ENCODE results near the gene ANKRD35.
"Not testable (repeated sequence)": the region's sequence is repeated elsewhere in the genome, so short reads cannot be mapped to it uniquely, and the experiment has no call there.

Gene ANKRD35, protein sequence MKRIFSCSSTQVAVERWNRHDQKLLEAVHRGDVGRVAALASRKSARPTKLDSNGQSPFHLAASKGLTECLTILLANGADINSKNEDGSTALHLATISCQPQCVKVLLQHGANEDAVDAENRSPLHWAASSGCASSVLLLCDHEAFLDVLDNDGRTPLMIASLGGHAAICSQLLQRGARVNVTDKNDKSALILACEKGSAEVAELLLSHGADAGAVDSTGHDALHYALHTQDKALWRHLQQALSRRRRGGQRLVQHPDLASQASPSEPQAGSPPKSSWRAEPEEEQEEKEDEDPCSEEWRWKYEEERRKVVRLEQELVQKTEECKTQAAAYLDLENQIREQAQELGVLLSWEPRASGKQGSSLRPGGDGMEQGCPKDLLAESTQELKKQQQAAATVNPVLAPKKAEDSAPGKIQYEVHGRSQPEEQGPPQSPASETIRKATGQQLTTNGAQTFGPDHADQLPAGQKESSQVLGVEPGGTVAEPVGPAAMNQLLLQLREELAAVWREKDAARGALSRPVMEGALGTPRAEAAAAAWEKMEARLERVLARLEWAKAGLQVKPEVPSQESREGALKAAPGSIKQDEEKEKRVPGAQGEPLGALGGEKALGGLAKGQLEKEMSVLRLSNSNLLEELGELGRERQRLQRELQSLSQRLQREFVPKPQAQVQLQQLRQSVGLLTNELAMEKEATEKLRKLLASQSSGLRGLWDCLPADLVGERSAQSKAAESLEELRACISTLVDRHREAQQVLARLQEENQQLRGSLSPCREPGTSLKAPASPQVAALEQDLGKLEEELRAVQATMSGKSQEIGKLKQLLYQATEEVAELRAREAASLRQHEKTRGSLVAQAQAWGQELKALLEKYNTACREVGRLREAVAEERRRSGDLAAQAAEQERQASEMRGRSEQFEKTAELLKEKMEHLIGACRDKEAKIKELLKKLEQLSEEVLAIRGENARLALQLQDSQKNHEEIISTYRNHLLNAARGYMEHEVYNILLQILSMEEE

GRCh38 chr1:145885738-145886287, at the start of gene ANKRD35:
Gene ANKRD35, minus strand, starts transcription at chr1:145885866. Its CDS starts 108 bp downstream, at chr1:145885758.
- no peaks in the 10 kb centered on the region for H3K36me3 ChIP-seq (ENCODE audit: insufficient read depth, low read length)
- H3K4me3 ChIP-seq (ENCODE audit: low read depth in 1 of 2, low read length in 2 of 2) = peak within 1 kb of the TSS; percentile 66 to 87
- H3K9me3 ChIP-seq (ENCODE audit: low read length) = no peaks in the 10 kb centered on the region
- peaks cover 0 to 6% of the 10 kb centered on the region in 2 donors for H3K27me3 ChIP-seq (ENCODE audit: control insufficient read depth in 1 of 2, insufficient read depth in 2 of 2, low read length in 2 of 2)
- H3K9ac ChIP-seq (ENCODE audit: low read length) = no peak within 1 kb of the TSS
- H3K4me1 ChIP-seq (ENCODE audit: insufficient read depth, low read length) = peaks cover 7% of the 10 kb centered on the region
- peak within 1 kb of the TSS; percentile 1 for H3K27ac ChIP-seq (ENCODE audit: low read depth, low read length)

DNA sequence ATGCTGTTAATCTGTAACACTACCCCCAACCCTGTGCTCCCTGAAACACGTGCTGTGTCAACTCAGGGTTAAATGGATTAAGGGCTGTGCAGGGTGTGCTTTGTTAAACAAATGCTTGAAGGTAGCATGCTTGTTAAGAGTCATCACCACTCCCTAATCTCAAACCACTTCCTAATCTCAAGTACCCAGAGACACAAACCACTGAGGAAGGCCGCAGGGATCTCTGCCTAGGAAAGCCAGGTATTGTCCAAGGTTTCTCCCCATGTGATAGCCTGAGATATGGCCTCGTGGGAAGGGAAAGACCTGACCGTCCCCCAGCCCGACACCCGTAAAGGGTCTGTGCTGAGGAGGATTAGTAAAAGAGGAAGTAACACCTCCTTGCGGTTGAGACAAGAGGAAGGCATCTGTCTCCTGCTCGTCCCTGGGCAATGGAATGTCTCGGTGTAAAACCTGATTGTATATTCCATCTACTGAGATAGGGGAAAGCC, 46.9 kb upstream of the ANKRD35 start:
- not testable (repeated sequence) for H3K27ac ChIP-seq (ENCODE audit: low read depth, low read length); H3K27me3 ChIP-seq (ENCODE audit: control insufficient read depth in 1 of 2, insufficient read depth in 2 of 2, low read length in 2 of 2); H3K4me1 ChIP-seq (ENCODE audit: insufficient read depth, low read length); H3K4me3 ChIP-seq (ENCODE audit: low read depth in 1 of 2, low read length in 2 of 2); H3K9me3 ChIP-seq (ENCODE audit: low read length); H3K9ac ChIP-seq (ENCODE audit: low read length)
- H3K36me3 ChIP-seq (ENCODE audit: insufficient read depth, low read length) = peaks cover 28% of the 10 kb centered on the region

DNA sequence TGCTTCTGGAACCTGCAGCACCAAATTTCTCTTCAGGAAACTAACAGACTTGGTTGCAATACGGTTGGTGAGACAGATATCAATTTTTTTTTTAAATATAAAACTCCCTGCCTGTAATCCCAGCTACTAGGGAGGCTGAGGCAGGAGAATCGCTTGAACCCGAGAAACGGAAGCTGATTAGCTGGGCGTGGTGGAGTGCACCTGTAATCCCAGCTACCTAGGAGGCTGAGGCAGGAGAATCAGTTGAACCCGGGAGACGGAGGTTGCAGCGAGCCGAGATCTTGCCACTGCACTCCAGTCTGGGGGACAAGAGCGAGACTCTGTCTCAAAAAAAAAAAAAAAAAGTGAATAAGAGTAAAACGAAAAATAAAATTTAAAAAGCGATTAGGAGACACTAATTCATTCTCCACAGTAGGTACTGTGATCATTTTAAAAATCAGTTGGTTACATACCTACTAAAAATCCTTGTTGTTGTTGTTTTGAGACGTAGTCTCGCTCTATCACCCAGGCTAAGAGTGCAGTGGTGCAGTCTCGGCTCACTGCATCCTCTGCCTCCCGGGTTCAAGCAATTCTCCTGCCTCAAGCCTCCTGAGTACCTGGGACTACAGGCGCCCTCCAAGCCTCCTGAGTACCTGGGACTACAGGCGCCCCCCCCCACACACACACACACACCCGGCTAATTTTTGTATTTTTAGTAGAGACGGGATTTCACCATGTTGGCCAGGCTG, 42.4 kb upstream of the ANKRD35 start:
- Histone ChIP-seq H3K4me3 (ENCODE audit: low read depth in 1 of 2, low read length in 2 of 2) (peak overlapping the region; percentile 75 to 94), H3K27me3 (ENCODE audit: control insufficient read depth in 1 of 2, insufficient read depth in 2 of 2, low read length in 2 of 2) (no peaks in the 10 kb centered on the region), H3K9me3 (ENCODE audit: low read length) (no peaks in the 10 kb centered on the region), H3K36me3 (ENCODE audit: insufficient read depth, low read length) (peaks cover 8% of the 10 kb centered on the region), H3K4me1 (ENCODE audit: insufficient read depth, low read length) (peaks cover 16% of the 10 kb centered on the region), H3K9ac (ENCODE audit: low read length) (peak overlapping the region; percentile 78), H3K27ac (ENCODE audit: low read depth, low read length) (peak overlapping the region; percentile 91)

DNA sequence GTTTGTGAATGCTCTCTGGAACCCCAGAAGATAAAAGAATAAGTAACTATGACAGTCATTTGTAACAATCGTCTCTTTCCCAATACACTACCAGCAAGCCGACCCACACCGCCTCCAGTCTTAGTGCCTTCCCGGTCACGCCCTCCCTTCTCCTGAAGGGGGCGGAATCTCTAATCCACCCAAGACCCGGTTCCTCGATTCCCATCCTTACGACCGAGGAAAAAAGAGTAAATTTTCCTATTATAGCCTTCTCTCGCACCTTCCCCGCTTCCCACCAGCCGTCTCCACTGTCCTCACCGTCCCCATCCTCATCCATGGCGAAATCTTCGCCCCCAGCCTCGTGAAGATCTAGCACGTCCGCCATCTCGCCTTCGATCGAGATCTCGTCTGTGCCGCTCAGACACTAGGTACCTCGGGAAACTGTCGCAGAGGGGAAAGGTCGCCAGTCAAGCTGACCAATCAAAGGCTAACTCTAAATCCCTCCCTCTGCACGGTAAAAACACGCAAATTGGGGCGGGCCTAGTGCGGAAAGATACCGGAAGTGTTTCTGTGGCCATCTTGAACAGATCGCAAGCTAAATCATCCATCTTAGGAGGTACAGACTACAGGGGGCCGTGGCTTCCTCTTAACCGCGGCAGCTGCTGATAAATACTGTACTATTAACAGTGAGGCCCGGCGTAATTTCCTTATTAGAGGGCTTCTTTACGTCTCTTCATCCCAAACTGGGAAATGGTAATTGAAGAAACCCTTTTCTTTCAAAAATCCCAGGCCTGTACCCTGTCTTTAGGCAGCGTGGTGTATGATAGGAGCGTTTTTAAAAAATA, 41.6 kb upstream of the ANKRD35 start, which contains the start of gene RBM8A:
RBM8A (minus strand) TSS at position 422 of the 824 bp plus-strand sequence; CDS start at position 364, 58 bp downstream.
- H3K27ac ChIP-seq (ENCODE audit: low read depth, low read length) = peak within 1 kb of the TSS; percentile 91
- no peaks in the 10 kb centered on the region for H3K9me3 ChIP-seq (ENCODE audit: low read length)
- peak within 1 kb of the TSS; percentile 75 to 94 for H3K4me3 ChIP-seq (ENCODE audit: low read depth in 1 of 2, low read length in 2 of 2)
- no peaks in the 10 kb centered on the region for H3K27me3 ChIP-seq (ENCODE audit: control insufficient read depth in 1 of 2, insufficient read depth in 2 of 2, low read length in 2 of 2)
- peak within 1 kb of the TSS; percentile 78 for H3K9ac ChIP-seq (ENCODE audit: low read length)
- peaks cover 8% of the 10 kb centered on the region for H3K36me3 ChIP-seq (ENCODE audit: insufficient read depth, low read length)
- H3K4me1 ChIP-seq (ENCODE audit: insufficient read depth, low read length) = peaks cover 16% of the 10 kb centered on the region

- Histone ChIP-seq H3K9ac (ENCODE audit: low read length) (peak overlapping the region; percentile 78), H3K9me3 (ENCODE audit: low read length) (no peaks in the 10 kb centered on the region), H3K4me1 (ENCODE audit: insufficient read depth, low read length) (peaks cover 16% of the 10 kb centered on the region), H3K36me3 (ENCODE audit: insufficient read depth, low read length) (peaks cover 8% of the 10 kb centered on the region), H3K27me3 (ENCODE audit: control insufficient read depth in 1 of 2, insufficient read depth in 2 of 2, low read length in 2 of 2) (no peaks in the 10 kb centered on the region), H3K4me3 (ENCODE audit: low read depth in 1 of 2, low read length in 2 of 2) (peak overlapping the region; percentile 75 to 94), H3K27ac (ENCODE audit: low read depth, low read length) (peak overlapping the region; percentile 91)
Observed at GRCh38 chr1:145926686-145927062, 41.0 kb upstream of the ANKRD35 start.

DNA sequence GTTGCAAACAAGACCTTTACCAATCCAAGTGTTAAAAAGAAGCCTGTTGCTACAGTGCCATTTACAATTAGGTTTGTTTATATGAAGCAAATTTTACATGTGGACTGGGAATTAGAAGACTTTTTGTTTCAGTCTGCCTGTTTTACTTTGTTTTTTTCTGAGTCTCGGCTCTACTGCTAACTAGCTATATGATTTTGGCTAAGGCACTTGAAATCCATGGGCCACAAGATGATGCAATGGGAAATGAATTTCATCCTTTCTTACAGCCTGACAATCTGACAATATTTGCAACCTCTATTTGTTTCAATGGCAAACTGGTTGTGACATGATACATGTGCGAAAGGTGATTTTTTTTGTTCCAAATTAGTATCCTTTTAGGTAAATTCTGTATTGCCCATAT, 36.6 kb upstream of the ANKRD35 start:
- H3K4me1 ChIP-seq (ENCODE audit: insufficient read depth, low read length) = peaks cover 28% of the 10 kb centered on the region
- no peak overlapping the region for H3K27ac ChIP-seq (ENCODE audit: low read depth, low read length)
- peaks cover 8% of the 10 kb centered on the region for H3K36me3 ChIP-seq (ENCODE audit: insufficient read depth, low read length)
- H3K9me3 ChIP-seq (ENCODE audit: low read length) = no peaks in the 10 kb centered on the region
- no peak overlapping the region for H3K4me3 ChIP-seq (ENCODE audit: low read depth in 1 of 2, low read length in 2 of 2)
- H3K27me3 ChIP-seq (ENCODE audit: control insufficient read depth in 1 of 2, insufficient read depth in 2 of 2, low read length in 2 of 2) = no peaks in the 10 kb centered on the region
- H3K9ac ChIP-seq (ENCODE audit: low read length) = no peak overlapping the region

- not testable (repeated sequence) for H3K9me3 ChIP-seq (ENCODE audit: low read length); H3K27me3 ChIP-seq (ENCODE audit: control insufficient read depth in 1 of 2, insufficient read depth in 2 of 2, low read length in 2 of 2); H3K27ac ChIP-seq (ENCODE audit: low read depth, low read length); H3K9ac ChIP-seq (ENCODE audit: low read length); H3K4me3 ChIP-seq (ENCODE audit: low read depth in 1 of 2, low read length in 2 of 2)
- H3K4me1 ChIP-seq (ENCODE audit: insufficient read depth, low read length) = peaks cover 18% of the 10 kb centered on the region
- peaks cover 10% of the 10 kb centered on the region for H3K36me3 ChIP-seq (ENCODE audit: insufficient read depth, low read length)
Observed at GRCh38 chr1:145920297-145920696, 34.6 kb upstream of the ANKRD35 start.

- peaks cover 18% of the 10 kb centered on the region for H3K4me1 ChIP-seq (ENCODE audit: insufficient read depth, low read length)
- peaks cover 18% of the 10 kb centered on the region for H3K36me3 ChIP-seq (ENCODE audit: insufficient read depth, low read length)
- H3K9ac ChIP-seq (ENCODE audit: low read length) = peak overlapping the region; percentile 98
- H3K27me3 ChIP-seq (ENCODE audit: control insufficient read depth in 1 of 2, insufficient read depth in 2 of 2, low read length in 2 of 2) = no peaks in the 10 kb centered on the region
- no peaks in the 10 kb centered on the region for H3K9me3 ChIP-seq (ENCODE audit: low read length)
- H3K27ac ChIP-seq (ENCODE audit: low read depth, low read length) = peak overlapping the region; percentile 92
- peak overlapping the region; percentile 78 to 97 for H3K4me3 ChIP-seq (ENCODE audit: low read depth in 1 of 2, low read length in 2 of 2)
Observed at GRCh38 chr1:145918992-145919939, 33.6 kb upstream of the ANKRD35 start.

DNA sequence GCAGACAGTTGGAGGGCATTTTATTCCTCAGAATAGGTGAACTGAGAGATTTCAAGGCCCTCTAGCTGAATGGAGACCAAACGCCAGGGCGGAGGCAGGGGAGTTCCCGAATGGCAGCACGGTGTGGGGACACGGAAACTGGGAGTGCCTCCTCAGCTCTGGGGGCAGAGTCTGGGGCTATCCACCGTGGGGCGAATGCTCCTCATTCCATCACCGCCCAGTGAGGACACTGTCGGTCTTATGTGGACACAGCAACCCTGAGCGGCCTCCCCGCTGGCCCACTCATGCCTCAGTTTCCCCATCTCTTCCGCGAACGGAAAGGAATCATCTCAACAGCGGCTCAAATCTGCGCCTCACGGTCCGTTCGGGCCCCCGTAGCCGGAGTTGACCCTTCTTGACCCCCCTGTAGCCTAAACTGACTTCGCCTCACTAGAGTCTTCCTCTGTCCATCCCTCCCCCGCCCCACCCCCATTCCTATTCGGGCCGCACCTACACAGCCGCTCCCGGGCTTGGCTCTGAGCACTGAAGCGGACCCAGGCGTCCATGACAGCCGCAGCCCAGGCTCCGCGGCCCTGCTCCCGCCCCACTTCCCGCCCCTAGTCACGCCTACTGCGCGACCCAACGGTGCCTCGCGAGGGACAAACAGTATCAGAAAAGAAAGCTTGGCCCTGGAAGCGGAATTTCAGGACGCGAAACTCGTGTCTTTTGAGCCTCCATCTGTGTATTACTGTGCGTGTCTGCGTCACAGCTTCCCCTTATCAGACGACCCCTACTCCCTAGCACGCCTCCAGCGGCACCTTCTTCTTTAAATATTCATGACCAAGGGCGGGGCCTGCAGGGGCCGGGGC, 32.7 kb upstream of the ANKRD35 start, which contains the start of gene PEX11B:
PEX11B (minus strand) TSS at position 574 of the 848 bp plus-strand sequence; CDS start at position 545, 29 bp downstream.
- H3K9me3 ChIP-seq (ENCODE audit: low read length) = no peaks in the 10 kb centered on the region
- peaks cover 18% of the 10 kb centered on the region for H3K4me1 ChIP-seq (ENCODE audit: insufficient read depth, low read length)
- H3K36me3 ChIP-seq (ENCODE audit: insufficient read depth, low read length) = peaks cover 25% of the 10 kb centered on the region

More for the DNA sequence above, 32.7 kb upstream of the ANKRD35 start, which contains the start of gene PEX11B:
- no peaks in the 10 kb centered on the region for H3K27me3 ChIP-seq (ENCODE audit: control insufficient read depth in 1 of 2, insufficient read depth in 2 of 2, low read length in 2 of 2)
- H3K9ac ChIP-seq (ENCODE audit: low read length) = peak within 1 kb of the TSS; percentile 98
- peak within 1 kb of the TSS; percentile 92 for H3K27ac ChIP-seq (ENCODE audit: low read depth, low read length)
- peak within 1 kb of the TSS; percentile 78 to 97 for H3K4me3 ChIP-seq (ENCODE audit: low read depth in 1 of 2, low read length in 2 of 2)

All from muscle layer of colon (tissue), 2 donors.